ENCODE results near the gene DLGAP1.
A peak's percentile ranks its signal among the peaks of the same experiment; 100 is the strongest.

GRCh38 chr18:3623769-3624545, 831.1 kb downstream of the DLGAP1 start:
- TF ChIP-seq POLR2A (IDR thresholded peaks at IDR 0.05; ENCODE audit: low read length) (peak; percentile 98), GATA1 (IDR thresholded peaks at IDR 0.05; ENCODE audit: low read depth, low read length) (no peak)

Data from erythroblast (primary cell).